GM12872 (cell line): ENCODE measurements around the gene WDR74.
A peak's percentile ranks its signal among the peaks of the same experiment; 100 is the strongest.

ENCODE experiments used
- TF ChIP-seq, protein P1 (sequence below): IDR thresholded peaks from 3 replicates; pipeline ENCODE4 v1.5.1; 2011; ENCODE audit warnings: low read depth, mild to moderate bottlenecking, low read length, moderate library complexity; ENCODE audit not compliant: insufficient read depth

Gene WDR74

DNA sequence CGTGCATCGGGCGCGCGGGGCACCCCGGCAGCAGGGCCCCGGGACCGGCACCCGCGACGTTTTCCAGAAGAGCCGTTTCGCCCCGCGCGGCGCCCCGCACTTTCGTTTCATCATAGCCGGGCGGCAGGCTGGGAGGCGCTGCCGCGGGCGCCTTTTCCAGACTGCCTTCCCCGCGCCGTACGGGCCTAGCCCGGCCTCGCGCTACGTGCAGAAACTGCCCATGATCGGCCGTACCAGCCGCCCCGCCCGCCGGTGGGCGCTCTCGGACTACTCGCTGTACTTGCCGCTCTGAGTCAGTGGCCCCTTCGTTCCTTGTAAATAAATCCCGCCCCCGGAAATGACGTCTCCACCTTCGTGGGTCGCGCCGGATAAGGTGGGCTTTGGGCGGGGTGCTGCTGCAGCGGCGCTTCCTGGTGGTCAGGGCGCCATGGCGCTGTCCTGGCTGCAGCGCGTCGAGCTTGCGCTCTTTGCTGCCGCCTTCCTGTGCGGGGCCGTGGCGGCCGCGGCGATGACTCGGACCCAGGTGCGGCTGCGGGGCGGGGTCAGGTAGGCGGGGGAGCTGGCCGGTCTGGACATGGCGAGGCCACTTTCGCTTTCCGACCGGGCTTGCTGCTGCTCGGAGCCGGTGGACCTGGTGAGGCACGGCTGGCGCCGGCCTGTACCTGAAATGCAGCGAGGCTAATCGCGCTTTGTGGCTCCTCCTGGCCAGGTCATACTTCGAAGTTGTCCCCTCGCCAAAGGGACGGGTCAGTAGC, 52.2 kb downstream of the WDR74 start, which contains the start of gene TMEM179B:
Gene TMEM179B (plus strand): TSS at position 398 of the 755 bp plus-strand sequence. CDS start 30 bp downstream, at position 428.
- TF ChIP-seq, protein P1, sequence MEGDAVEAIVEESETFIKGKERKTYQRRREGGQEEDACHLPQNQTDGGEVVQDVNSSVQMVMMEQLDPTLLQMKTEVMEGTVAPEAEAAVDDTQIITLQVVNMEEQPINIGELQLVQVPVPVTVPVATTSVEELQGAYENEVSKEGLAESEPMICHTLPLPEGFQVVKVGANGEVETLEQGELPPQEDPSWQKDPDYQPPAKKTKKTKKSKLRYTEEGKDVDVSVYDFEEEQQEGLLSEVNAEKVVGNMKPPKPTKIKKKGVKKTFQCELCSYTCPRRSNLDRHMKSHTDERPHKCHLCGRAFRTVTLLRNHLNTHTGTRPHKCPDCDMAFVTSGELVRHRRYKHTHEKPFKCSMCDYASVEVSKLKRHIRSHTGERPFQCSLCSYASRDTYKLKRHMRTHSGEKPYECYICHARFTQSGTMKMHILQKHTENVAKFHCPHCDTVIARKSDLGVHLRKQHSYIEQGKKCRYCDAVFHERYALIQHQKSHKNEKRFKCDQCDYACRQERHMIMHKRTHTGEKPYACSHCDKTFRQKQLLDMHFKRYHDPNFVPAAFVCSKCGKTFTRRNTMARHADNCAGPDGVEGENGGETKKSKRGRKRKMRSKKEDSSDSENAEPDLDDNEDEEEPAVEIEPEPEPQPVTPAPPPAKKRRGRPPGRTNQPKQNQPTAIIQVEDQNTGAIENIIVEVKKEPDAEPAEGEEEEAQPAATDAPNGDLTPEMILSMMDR, result peak; percentile 79

DNA sequence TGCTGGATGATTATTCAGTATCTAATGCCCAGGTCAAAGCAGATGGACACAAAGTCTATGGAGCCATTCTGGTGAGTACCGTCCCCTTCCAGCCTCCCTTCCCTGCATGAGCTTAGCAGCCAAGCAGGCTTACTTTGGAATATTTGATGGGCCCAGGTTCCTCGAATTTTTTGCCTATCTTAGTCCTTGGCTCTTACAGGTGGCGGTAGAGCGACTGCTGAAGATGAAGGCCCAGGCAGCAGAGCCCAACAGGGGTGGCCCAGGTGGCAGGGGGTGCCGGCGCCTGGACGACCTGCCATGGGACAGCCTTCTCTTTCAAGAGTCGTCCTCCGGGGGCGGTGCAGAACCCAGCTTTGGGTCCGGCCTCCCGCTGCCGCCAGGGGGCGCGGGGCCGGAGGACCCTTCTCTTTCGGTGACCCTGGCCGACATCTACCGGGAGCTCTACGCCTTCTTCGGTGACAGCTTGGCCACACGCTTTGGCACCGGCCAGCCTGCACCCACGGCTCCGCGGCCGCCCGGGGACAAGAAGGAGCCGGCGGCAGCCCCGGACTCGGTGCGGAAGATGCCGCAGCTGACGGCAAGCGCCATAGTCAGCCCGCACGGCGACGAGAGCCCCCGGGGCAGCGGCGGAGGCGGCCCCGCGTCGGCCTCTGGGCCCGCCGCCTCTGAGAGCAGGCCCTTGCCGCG, 52.9 kb downstream of the WDR74 start:
- TF ChIP-seq, protein P1, result peak; percentile 99
